Measurements from ENCODE around the gene NPBWR2. TPM values are rescaled to one million over a fixed set of nuclear protein-coding genes. Genes with fewer than 3 reads are reported as not detected.

Gene NPBWR2
- total RNA-seq, 1 experiment from 2014 or later, result not detected

DNA sequence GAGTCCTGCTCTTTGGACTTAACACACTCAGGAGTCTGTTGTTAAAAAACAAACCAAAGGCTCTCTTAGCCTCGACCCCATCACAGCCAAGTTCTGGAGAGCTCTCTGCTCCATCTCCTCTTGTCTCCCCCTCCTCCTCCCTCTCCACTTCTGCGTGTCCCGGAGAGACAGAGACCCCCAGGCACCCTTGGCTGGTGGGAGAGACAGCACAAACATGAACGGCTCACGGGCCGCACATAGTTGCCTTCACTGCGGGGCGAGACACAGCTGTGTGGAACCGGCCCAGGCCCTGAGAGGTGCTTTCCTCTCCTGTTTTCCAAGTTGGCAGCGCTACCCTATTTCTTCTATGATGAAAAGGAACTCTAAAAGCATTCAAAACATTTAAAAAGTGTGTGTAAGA, 33.6 kb upstream of the NPBWR2 start:
- Histone ChIP-seq H3K9me3 (ENCODE audit: control insufficient read depth, insufficient read depth, low read depth, low read length) (no peaks in the 10 kb centered on the region), H3K4me3 (ENCODE audit: low read depth in 2 of 2, low read length in 2 of 2) (no peak overlapping the region), H3K27me3 (ENCODE audit: control insufficient read depth, insufficient read depth, low read length) (no peaks in the 10 kb centered on the region), H3K27ac (ENCODE audit: low read length) (no peak overlapping the region), H3K4me1 (ENCODE audit: control insufficient read depth, insufficient read depth, low read length) (no peaks in the 10 kb centered on the region), H3K36me3 (ENCODE audit: control insufficient read depth, insufficient read depth, low read length) (no peaks in the 10 kb centered on the region)
- TF ChIP-seq TCF7L2 (IDR thresholded peaks at IDR 0.05; ENCODE audit: low read depth, low read length) (no peak), POLR2AphosphoS5 (IDR thresholded peaks at IDR 0.05; ENCODE audit: low read depth, low read length) (no peak), SIN3A (IDR thresholded peaks at IDR 0.05; ENCODE audit: borderline replicate concordance, insufficient read depth, low read depth, low read length) (no peak), CTCF (IDR thresholded peaks at IDR 0.05) (no peak)
- TF ChIP-seq, protein P1, sequence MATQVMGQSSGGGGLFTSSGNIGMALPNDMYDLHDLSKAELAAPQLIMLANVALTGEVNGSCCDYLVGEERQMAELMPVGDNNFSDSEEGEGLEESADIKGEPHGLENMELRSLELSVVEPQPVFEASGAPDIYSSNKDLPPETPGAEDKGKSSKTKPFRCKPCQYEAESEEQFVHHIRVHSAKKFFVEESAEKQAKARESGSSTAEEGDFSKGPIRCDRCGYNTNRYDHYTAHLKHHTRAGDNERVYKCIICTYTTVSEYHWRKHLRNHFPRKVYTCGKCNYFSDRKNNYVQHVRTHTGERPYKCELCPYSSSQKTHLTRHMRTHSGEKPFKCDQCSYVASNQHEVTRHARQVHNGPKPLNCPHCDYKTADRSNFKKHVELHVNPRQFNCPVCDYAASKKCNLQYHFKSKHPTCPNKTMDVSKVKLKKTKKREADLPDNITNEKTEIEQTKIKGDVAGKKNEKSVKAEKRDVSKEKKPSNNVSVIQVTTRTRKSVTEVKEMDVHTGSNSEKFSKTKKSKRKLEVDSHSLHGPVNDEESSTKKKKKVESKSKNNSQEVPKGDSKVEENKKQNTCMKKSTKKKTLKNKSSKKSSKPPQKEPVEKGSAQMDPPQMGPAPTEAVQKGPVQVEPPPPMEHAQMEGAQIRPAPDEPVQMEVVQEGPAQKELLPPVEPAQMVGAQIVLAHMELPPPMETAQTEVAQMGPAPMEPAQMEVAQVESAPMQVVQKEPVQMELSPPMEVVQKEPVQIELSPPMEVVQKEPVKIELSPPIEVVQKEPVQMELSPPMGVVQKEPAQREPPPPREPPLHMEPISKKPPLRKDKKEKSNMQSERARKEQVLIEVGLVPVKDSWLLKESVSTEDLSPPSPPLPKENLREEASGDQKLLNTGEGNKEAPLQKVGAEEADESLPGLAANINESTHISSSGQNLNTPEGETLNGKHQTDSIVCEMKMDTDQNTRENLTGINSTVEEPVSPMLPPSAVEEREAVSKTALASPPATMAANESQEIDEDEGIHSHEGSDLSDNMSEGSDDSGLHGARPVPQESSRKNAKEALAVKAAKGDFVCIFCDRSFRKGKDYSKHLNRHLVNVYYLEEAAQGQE (IDR thresholded peaks at IDR 0.05; ENCODE audit: insufficient read depth in 1 of 2, low read depth in 2 of 2, low read length in 1 of 2), result no peak
- POLR2A ChIA-PET, result interaction anchor here (0.6 kb wide), 1 partner anchor 107 kb away, joined by 3 read pairs; no protein-coding TSS in a partner anchor
- in situ Hi-C loops (cut with HindIII; ENCODE audit: low pct_unique_long_range_greater_than_20kb, low sequenced_read_pairs), result no loop called here
- no peak for ATAC-seq
- BruUV-seq (replicated peaks), result no TSS peak
- CTCF ChIA-PET, result no interaction called here
- intact Hi-C loops (cut with micrococcal nuclease; ENCODE audit: unreplicated experiment), result no loop called here
- DNase-seq (ENCODE audit: low read depth, low spot score), result no peak

DNA sequence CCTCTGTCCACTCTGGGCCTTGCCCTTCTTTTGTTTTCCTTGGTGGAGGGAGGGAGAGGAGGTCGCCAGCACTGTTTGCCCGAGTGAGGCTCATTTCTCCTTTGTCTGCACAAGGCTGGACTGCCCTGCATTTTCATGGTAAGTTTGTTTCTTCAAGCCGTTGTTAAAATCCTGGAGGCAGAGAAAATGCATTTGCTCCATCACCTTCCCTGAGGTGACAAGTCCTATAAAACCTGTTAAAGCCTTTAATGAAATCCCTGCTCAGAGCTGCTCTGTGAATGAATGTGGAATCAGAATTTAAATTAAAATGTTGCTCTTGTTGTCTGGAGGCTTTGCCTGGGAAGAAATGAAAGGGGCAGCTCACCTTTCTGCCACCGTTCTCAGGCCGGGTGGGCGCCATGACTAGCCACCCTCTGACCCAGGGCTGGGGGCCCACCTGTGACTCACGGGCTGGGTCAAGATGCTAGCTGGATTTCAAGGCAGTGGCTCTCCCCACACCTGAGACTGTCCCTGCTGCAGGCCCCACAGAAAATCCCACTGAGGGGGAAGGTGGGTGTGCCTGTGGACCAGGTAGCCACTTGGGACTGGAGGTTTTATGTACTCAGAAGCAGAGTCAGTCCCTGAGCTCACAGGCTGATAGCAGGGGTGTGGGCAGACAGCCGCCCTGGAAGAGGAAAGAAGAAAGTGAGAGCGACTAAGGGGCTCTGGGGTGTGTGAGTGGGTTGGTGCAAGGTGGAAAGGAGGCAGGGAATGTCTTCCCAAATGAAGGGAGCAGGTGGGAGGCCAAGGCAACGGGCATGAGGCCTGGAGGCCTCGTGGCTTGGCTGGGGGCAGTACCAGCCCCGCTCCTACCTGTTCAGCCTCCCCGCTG, 32.9 kb upstream of the NPBWR2 start:
- CTCF ChIA-PET, result no interaction called here
- no TSS peak for BruUV-seq (replicated peaks)

More for the DNA sequence above, 32.9 kb upstream of the NPBWR2 start:
- Histone ChIP-seq H3K27ac (ENCODE audit: low read length) (no peak overlapping the region), H3K4me1 (ENCODE audit: control insufficient read depth, insufficient read depth, low read length) (no peaks in the 10 kb centered on the region), H3K9me3 (ENCODE audit: control insufficient read depth, insufficient read depth, low read depth, low read length) (no peaks in the 10 kb centered on the region), H3K27me3 (ENCODE audit: control insufficient read depth, insufficient read depth, low read length) (no peaks in the 10 kb centered on the region), H3K4me3 (ENCODE audit: low read depth in 2 of 2, low read length in 2 of 2) (no peak overlapping the region), H3K36me3 (ENCODE audit: control insufficient read depth, insufficient read depth, low read length) (no peaks in the 10 kb centered on the region)
- in situ Hi-C loops (cut with HindIII; ENCODE audit: low pct_unique_long_range_greater_than_20kb, low sequenced_read_pairs) (no loop called here), intact Hi-C loops (cut with micrococcal nuclease; ENCODE audit: unreplicated experiment) (no loop called here)
- DNase-seq (ENCODE audit: low read depth, low spot score), result no peak
- TF ChIP-seq TCF7L2 (IDR thresholded peaks at IDR 0.05; ENCODE audit: low read depth, low read length), result no peak
- no peak for TF ChIP-seq POLR2AphosphoS5 (IDR thresholded peaks at IDR 0.05; ENCODE audit: low read depth, low read length)
- no peak for TF ChIP-seq CTCF (IDR thresholded peaks at IDR 0.05)
- TF ChIP-seq, protein P1 (IDR thresholded peaks at IDR 0.05; ENCODE audit: insufficient read depth in 1 of 2, low read depth in 2 of 2, low read length in 1 of 2), result no peak
- no peak for TF ChIP-seq SIN3A (IDR thresholded peaks at IDR 0.05; ENCODE audit: borderline replicate concordance, insufficient read depth, low read depth, low read length)
- POLR2A ChIA-PET, result interaction anchor here (0.6 kb wide), 1 partner anchor 108 kb away, joined by 3 read pairs; no protein-coding TSS in a partner anchor
- ATAC-seq, result no peak
